Tibial nerve (tissue), 4 donors: ENCODE data around the gene PCDH9. TPM values are rescaled to one million over a fixed set of nuclear protein-coding genes. Genes with fewer than 3 reads are reported as not detected.

Source experiments
- DNase-seq, 2 donors: peaks; one replicate each; pipeline ENCODE4 v3.0.0-alpha.2; 2019; ENCODE audit warnings: low spot score in 2 of 2
- H3K27ac ChIP-seq, 4 donors: fragments of 200-600 bp; sonication (generic) in 3 of 4; one replicate each; pipeline ENCODE4 v1.5.1; 2017 to 2019; ENCODE audit warnings: mild to moderate bottlenecking in 1 of 4
- H3K27me3 ChIP-seq, 2 donors: fragments of 200-600 bp; sonication (generic) in 1 of 2; one replicate each; pipeline versions ENCODE4 v1.5.1 to v1.6.0; 2017 to 2019
- H3K36me3 ChIP-seq, 3 donors: fragments of 200-600 bp; sonication (generic); one replicate each; pipeline ENCODE4 v1.5.1; 2018 to 2019
- H3K4me1 ChIP-seq, 4 donors: fragments of 200-600 bp; sonication (generic) in 3 of 4; one replicate each; pipeline ENCODE4 v1.5.1; 2017 to 2019
- H3K4me3 ChIP-seq, 4 donors: fragments of 200-600 bp; sonication (generic) in 3 of 4; one replicate each; pipeline ENCODE4 v1.5.1; 2017 to 2019; ENCODE audit warnings: mild to moderate bottlenecking in 1 of 4, moderate library complexity in 1 of 4
- H3K9me3 ChIP-seq, 4 donors: fragments of 200-600 bp; sonication (generic) in 3 of 4; one replicate each; pipeline ENCODE4 v1.5.1; 2017 to 2019
- CTCF ChIP-seq, 5 experiments: fragments of 200-600 bp in 3 of 5; fragments of 450-650 bp in 2 of 5; sonication (generic) in 3 of 5; IDR thresholded peaks; one replicate each; pipeline ENCODE4 v1.5.1; 2016 to 2019; ENCODE audit warnings: antibody characterized with exemption in 5 of 5, mild to moderate bottlenecking in 3 of 5, moderate library complexity in 2 of 5
- EP300 ChIP-seq, 2 donors: sonication (generic); formaldehyde crosslinking; IDR thresholded peaks; one replicate each; pipeline ENCODE4 v1.6.1; 2017; ENCODE audit warnings: antibody characterized with exemption in 2 of 2, mild to moderate bottlenecking in 1 of 2
- POLR2A ChIP-seq, 2 donors: fragments of 450-650 bp; IDR thresholded peaks; one replicate each; pipeline ENCODE4 v1.6.1; 2017; ENCODE audit warnings: antibody characterized with exemption in 2 of 2, mild to moderate bottlenecking in 2 of 2, moderate library complexity in 2 of 2
- WGBS, 2 donors: methylation state at CpG; one replicate each; pipeline ENCODE4 v1.1.5; 2018; 5-methylcytosine and 5-hydroxymethylcytosine counted together
- total RNA-seq, 4 donors: library from RNA; depleted of rRNA; stranded (reverse); fragments of >200 nt; gene quantifications; one replicate each; pipeline ENCODE4 v1.1.0, GENCODE V29; 2016

PCDH9 gene
- total RNA-seq, 4 donors from 2014 or later: 11.8 to 28.6 (median 14.4) TPM

GRCh38 chr13:67175836-67176459, 54.2 kb downstream of the PCDH9 start:
- WGBS, 2 donors: 86 to 97% methylated on average over 2 of the region's 2 CpGs

DNA sequence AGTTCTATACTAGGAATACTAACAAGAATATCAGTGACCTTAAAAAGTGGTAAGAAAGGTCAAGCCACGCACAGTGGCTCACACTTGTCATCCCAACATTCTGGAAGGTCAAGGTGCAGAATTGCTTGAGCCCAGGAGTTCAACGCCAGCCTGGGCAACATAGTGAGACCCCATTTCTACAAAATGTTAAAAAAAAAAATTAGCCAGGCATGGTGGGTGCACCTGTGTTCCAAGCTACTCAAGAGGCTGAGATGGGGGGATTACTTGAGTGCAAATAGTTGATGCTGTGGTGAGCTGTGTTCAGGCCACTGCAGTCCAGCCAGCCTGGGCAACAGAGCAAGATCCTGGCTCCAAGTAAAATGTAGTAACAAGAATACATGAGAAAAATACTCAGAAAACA, 61.8 kb downstream of the PCDH9 start:
- 46 to 47% methylated on average over 2 of the region's 2 CpGs for WGBS, 2 donors
- TF ChIP-seq POLR2A (IDR thresholded peaks at IDR 0.05) (no peak), EP300 (IDR thresholded peaks at IDR 0.05) (no peak), CTCF (IDR thresholded peaks at IDR 0.05) (no peak)
- Histone ChIP-seq H3K4me3 (no peak overlapping the region), H3K4me1 (no peaks in the 10 kb centered on the region), H3K27ac (no peak overlapping the region), H3K9me3 (no peaks in the 10 kb centered on the region), H3K36me3 (no peaks in the 10 kb centered on the region), H3K27me3 (no peaks in the 10 kb centered on the region)
- DNase-seq: no peak

More at GRCh38 chr13:67175836-67176459, 54.2 kb downstream of the PCDH9 start:
- TF ChIP-seq EP300 (IDR thresholded peaks at IDR 0.05): no peak
- no peak for TF ChIP-seq CTCF (IDR thresholded peaks at IDR 0.05)
- TF ChIP-seq POLR2A (IDR thresholded peaks at IDR 0.05): no peak
- DNase-seq: no peak
- Histone ChIP-seq H3K27me3 (no peaks in the 10 kb centered on the region), H3K4me1 (no peaks in the 10 kb centered on the region), H3K9me3 (no peaks in the 10 kb centered on the region), H3K27ac (no peak overlapping the region), H3K36me3 (no peaks in the 10 kb centered on the region), H3K4me3 (no peak overlapping the region)

DNA sequence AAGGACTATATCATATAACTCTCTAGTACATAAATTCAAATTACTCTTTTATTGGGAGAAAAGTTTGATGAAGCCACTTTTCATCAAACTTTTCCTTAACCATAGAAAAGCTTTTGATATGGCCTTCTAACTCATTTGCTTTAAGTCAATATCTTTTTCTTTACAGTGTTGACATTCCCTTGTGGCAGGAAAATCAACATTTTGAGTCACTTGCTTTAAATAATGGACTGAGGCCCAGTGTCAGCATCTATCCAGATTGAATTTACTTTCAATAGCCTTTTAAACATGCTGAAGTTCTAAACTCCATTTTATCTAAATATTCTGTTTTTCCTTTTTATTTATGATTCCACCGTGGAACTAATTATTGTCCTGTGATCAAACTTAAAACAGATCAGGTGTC, 62.7 kb downstream of the PCDH9 start:
- TF ChIP-seq POLR2A (IDR thresholded peaks at IDR 0.05): no peak
- TF ChIP-seq EP300 (IDR thresholded peaks at IDR 0.05): no peak
- no peak for TF ChIP-seq CTCF (IDR thresholded peaks at IDR 0.05)
- no peak for DNase-seq
- no peaks in the 10 kb centered on the region for H3K4me1 ChIP-seq
- no peaks in the 10 kb centered on the region for H3K36me3 ChIP-seq
- WGBS, 2 donors: 78 to 91% methylated on average over 1 of the region's 1 CpG
- no peak overlapping the region for H3K27ac ChIP-seq
- H3K27me3 ChIP-seq: no peaks in the 10 kb centered on the region
- no peaks in the 10 kb centered on the region for H3K9me3 ChIP-seq
- no peak overlapping the region for H3K4me3 ChIP-seq

- H3K36me3 ChIP-seq: no peaks in the 10 kb centered on the region
- WGBS, 2 donors: 87 to 90% methylated on average over 3 of the region's 3 CpGs
- no peaks in the 10 kb centered on the region for H3K4me1 ChIP-seq
- no peak overlapping the region for H3K27ac ChIP-seq
- no peaks in the 10 kb centered on the region for H3K27me3 ChIP-seq
- no peak for DNase-seq
- no peak overlapping the region for H3K4me3 ChIP-seq
- TF ChIP-seq POLR2A (IDR thresholded peaks at IDR 0.05): no peak
- TF ChIP-seq CTCF (IDR thresholded peaks at IDR 0.05): no peak
- TF ChIP-seq EP300 (IDR thresholded peaks at IDR 0.05): no peak
- no peaks in the 10 kb centered on the region for H3K9me3 ChIP-seq
Observed at GRCh38 chr13:67161176-67161575, 69.0 kb downstream of the PCDH9 start.

GRCh38 chr13:67158903-67159302, 71.2 kb downstream of the PCDH9 start:
- Histone ChIP-seq H3K4me3 (no peak overlapping the region), H3K36me3 (no peaks in the 10 kb centered on the region), H3K27ac (no peak overlapping the region), H3K9me3 (no peaks in the 10 kb centered on the region), H3K4me1 (no peaks in the 10 kb centered on the region), H3K27me3 (no peaks in the 10 kb centered on the region)
- DNase-seq: no peak
- TF ChIP-seq POLR2A (IDR thresholded peaks at IDR 0.05) (no peak), EP300 (IDR thresholded peaks at IDR 0.05) (no peak), CTCF (IDR thresholded peaks at IDR 0.05) (no peak)
- WGBS, 2 donors: 87 to 88% methylated on average over 5 of the region's 5 CpGs
